CD14-positive monocyte (primary cell): ENCODE data around the gene GMDS. TPM values are rescaled to one million over a fixed set of nuclear protein-coding genes. Genes with fewer than 3 reads are reported as not detected.

Experiments
- DNase-seq, 3 donors: peaks; one replicate each; pipeline ENCODE4 v3.0.0-alpha.2; 2011 to 2022
- H2AFZ ChIP-seq: 2 replicates; pipeline ENCODE4 v1.6.0; 2012; ENCODE audit warnings: mild to moderate bottlenecking, low read depth, low read length, inconsistent platforms; ENCODE audit not compliant: insufficient read depth, poor library complexity, severe bottlenecking
- H3K27ac ChIP-seq, 2 donors: 1 replicate in 1 of 2; 2 replicates in 1 of 2; pipeline ENCODE4 v1.5.1; 2012 to 2013; ENCODE audit warnings: low read length in 2 of 2, control low read depth in 1 of 2, inconsistent platforms in 1 of 2, low read depth in 1 of 2, mild to moderate bottlenecking in 1 of 2
- H3K27me3 ChIP-seq, 2 donors: one replicate each; pipeline versions ENCODE4 v1.6.0 to v1.6.1; 2011 to 2013; ENCODE audit warnings: low read length in 2 of 2; ENCODE audit not compliant: control insufficient read depth in 2 of 2, insufficient read depth in 2 of 2
- H3K36me3 ChIP-seq, 2 donors: replicated peaks in 1 of 2; 1 replicate in 1 of 2; 2 replicates in 1 of 2; pipeline versions ENCODE4 v1.5.1 to v1.6.1; 2012 to 2013; ENCODE audit warnings: low read length in 2 of 2, control low read depth in 1 of 2, inconsistent platforms in 1 of 2, mild to moderate bottlenecking in 1 of 2; ENCODE audit not compliant: insufficient read depth in 2 of 2, control insufficient read depth in 1 of 2
- H3K4me1 ChIP-seq, 2 donors: 1 replicate in 1 of 2; 2 replicates in 1 of 2; pipeline versions ENCODE4 v1.5.1 to v1.6.1; 2012 to 2013; ENCODE audit warnings: low read length in 2 of 2, control low read depth in 1 of 2, inconsistent platforms in 1 of 2, mild to moderate bottlenecking in 1 of 2, moderate library complexity in 1 of 2; ENCODE audit not compliant: insufficient read depth in 2 of 2, control insufficient read depth in 1 of 2
- H3K4me2 ChIP-seq: replicated peaks from 2 replicates; pipeline ENCODE3; 2012; ENCODE audit warnings: low read length, moderate library complexity, mild to moderate bottlenecking; ENCODE audit not compliant: poor library complexity, severe bottlenecking; ENCODE audit errors: extremely low read depth
- H3K4me3 ChIP-seq, 3 experiments: fragments of 200-600 bp in 1 of 3; sonication (generic) in 1 of 3; replicated peaks in 1 of 3; 1 replicate in 2 of 3; 2 replicates in 1 of 3; pipeline ENCODE4 v1.5.1; 2011 to 2013; ENCODE audit warnings: low read length in 3 of 3, mild to moderate bottlenecking in 3 of 3, control low read depth in 2 of 3, low read depth in 2 of 3, inconsistent platforms in 1 of 3, moderate library complexity in 1 of 3
- H3K79me2 ChIP-seq: 2 replicates; pipeline ENCODE4 v1.6.0; 2012; ENCODE audit warnings: mild to moderate bottlenecking, control low read depth, inconsistent platforms, low read length, moderate library complexity; ENCODE audit not compliant: insufficient read depth
- H3K9ac ChIP-seq: 2 replicates; pipeline ENCODE4 v1.6.0; 2017; ENCODE audit warnings: low read length, mild to moderate bottlenecking; ENCODE audit not compliant: insufficient read depth, poor library complexity, severe bottlenecking
- H3K9me3 ChIP-seq, 2 donors: replicated peaks in 1 of 2; 1 replicate in 1 of 2; 2 replicates in 1 of 2; pipeline versions ENCODE4 v1.5.1 to v1.6.1; 2012 to 2013; ENCODE audit warnings: low read length in 2 of 2, control low read depth in 1 of 2; ENCODE audit not compliant: control insufficient read depth in 1 of 2, insufficient read depth in 1 of 2
- H4K20me1 ChIP-seq: 2 replicates; pipeline ENCODE4 v1.6.0; 2012; ENCODE audit warnings: mild to moderate bottlenecking, low read length, control low read depth, moderate library complexity; ENCODE audit not compliant: insufficient read depth
- H3K27ac Mint-ChIP-seq, 7 donors: one replicate each; pipeline ENCODE4 v1.8.0; 2020; ENCODE audit warnings: mild to moderate bottlenecking in 7 of 7, mixed read lengths in 7 of 7, moderate library complexity in 6 of 7, inconsistent platforms in 2 of 7
- H3K27me3 Mint-ChIP-seq, 3 donors: one replicate each; pipeline ENCODE4 v1.8.0; 2021 to 2022; ENCODE audit warnings: low read depth in 3 of 3, mild to moderate bottlenecking in 3 of 3, mixed read lengths in 3 of 3, moderate library complexity in 3 of 3, inconsistent platforms in 1 of 3
- H3K36me3 Mint-ChIP-seq, 2 donors: one replicate each; pipeline ENCODE4 v1.8.0; 2020; ENCODE audit warnings: mixed read lengths in 2 of 2, inconsistent platforms in 1 of 2, mild to moderate bottlenecking in 1 of 2
- H3K4me1 Mint-ChIP-seq: one replicate; pipeline ENCODE4 v1.8.0; 2020; ENCODE audit warnings: mild to moderate bottlenecking, mixed read lengths
- H3K4me3 Mint-ChIP-seq, 2 donors: one replicate each; pipeline ENCODE4 v1.8.0; 2020; ENCODE audit warnings: mild to moderate bottlenecking in 2 of 2, mixed read lengths in 2 of 2, moderate library complexity in 1 of 2
- H3K9me3 Mint-ChIP-seq, 7 donors: one replicate each; pipeline ENCODE4 v1.8.0; 2020 to 2022; ENCODE audit warnings: mixed read lengths in 7 of 7, mild to moderate bottlenecking in 6 of 7, moderate library complexity in 6 of 7, inconsistent platforms in 2 of 7
- WGBS: methylation state at CpG from one replicate; pipeline ENCODE4 v1.1.5; 2013; ENCODE audit warnings: missing lambda C conversion rate; ENCODE audit not compliant: insufficient coverage; 5-methylcytosine and 5-hydroxymethylcytosine counted together
- intact Hi-C, 2 donors: fragments of 100-400 bp; cut with micrococcal nuclease; formaldehyde crosslinking; loops; one replicate each; pipeline versions ENCODE4 v1.15.0 to v1.15.1; 2023
- polyA plus RNA-seq, 3 donors: library from polyadenylated mRNA; depleted of rRNA in 1 of 3; unstranded in 2 of 3; stranded (reverse) in 1 of 3; fragments of 300-500 nt in 2 of 3; fragments of >200 nt in 1 of 3; fragmentation: Illumina TruSeq in 2 of 3; gene quantifications; 1 replicate in 2 of 3; 2 replicates in 1 of 3; pipeline ENCODE4 v1.2.3, GENCODE V29; 2012 to 2021
- TF ChIP-seq, protein P1 (sequence below): fragments of 200-600 bp; IDR thresholded peaks from one replicate; pipeline ENCODE4 v1.8.0; 2022; ENCODE audit warnings: antibody characterized with exemption, mild to moderate bottlenecking

The GMDS gene
- polyA plus RNA-seq, 3 donors, result 10.5 to 19.9 (median 17.6) TPM

DNA sequence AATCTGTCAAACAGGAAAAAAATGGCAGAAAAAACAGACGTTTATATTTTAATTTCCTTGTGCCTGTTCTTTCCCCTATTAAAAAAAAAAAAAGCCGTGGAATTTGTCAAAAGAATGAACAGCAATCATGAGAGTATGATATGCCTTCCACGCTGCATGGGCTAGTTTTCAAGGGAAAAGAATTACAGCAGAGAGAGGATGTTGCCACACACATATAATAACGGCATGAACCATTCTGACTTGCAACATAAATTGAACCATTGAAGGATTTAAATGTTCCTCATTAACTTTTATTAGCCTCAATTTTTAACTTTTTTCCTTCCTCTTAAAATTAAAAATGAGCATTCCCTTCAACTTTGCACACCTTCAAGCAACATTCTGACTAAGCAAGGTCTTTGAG, 333.9 kb downstream of the GMDS start:
- Histone ChIP-seq H3K36me3 (no peaks in the 10 kb centered on the region), H3K9ac (no peak overlapping the region), H4K20me1 (no peaks in the 10 kb centered on the region), H3K4me1 (peaks cover 8 to 12% of the 10 kb centered on the region in 2 donors), H3K79me2 (no peaks in the 10 kb centered on the region), H2AFZ (no peak overlapping the region), H3K4me3 (no peak overlapping the region), H3K9me3 (no peaks in the 10 kb centered on the region), H3K27ac (no peak overlapping the region), H3K27me3 (no peaks in the 10 kb centered on the region), H3K4me2 (no peak overlapping the region)
- intact Hi-C loops, result no loop called here
- no peak overlapping the region for H3K27ac Mint-ChIP-seq
- H3K9me3 Mint-ChIP-seq, result no peaks in the 10 kb centered on the region
- H3K27me3 Mint-ChIP-seq, result peaks cover 0 to 3% (median 0%) of the 10 kb centered on the region in 3 donors
- TF ChIP-seq, protein P1, sequence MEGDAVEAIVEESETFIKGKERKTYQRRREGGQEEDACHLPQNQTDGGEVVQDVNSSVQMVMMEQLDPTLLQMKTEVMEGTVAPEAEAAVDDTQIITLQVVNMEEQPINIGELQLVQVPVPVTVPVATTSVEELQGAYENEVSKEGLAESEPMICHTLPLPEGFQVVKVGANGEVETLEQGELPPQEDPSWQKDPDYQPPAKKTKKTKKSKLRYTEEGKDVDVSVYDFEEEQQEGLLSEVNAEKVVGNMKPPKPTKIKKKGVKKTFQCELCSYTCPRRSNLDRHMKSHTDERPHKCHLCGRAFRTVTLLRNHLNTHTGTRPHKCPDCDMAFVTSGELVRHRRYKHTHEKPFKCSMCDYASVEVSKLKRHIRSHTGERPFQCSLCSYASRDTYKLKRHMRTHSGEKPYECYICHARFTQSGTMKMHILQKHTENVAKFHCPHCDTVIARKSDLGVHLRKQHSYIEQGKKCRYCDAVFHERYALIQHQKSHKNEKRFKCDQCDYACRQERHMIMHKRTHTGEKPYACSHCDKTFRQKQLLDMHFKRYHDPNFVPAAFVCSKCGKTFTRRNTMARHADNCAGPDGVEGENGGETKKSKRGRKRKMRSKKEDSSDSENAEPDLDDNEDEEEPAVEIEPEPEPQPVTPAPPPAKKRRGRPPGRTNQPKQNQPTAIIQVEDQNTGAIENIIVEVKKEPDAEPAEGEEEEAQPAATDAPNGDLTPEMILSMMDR, result no peak
- WGBS, result 0% methylated on average over 1 of the region's 4 CpGs
- peaks cover 5 to 10% of the 10 kb centered on the region in 2 donors for H3K36me3 Mint-ChIP-seq
- peaks cover 29% of the 10 kb centered on the region for H3K4me1 Mint-ChIP-seq
- no peak overlapping the region for H3K4me3 Mint-ChIP-seq
- no peak for DNase-seq

DNA sequence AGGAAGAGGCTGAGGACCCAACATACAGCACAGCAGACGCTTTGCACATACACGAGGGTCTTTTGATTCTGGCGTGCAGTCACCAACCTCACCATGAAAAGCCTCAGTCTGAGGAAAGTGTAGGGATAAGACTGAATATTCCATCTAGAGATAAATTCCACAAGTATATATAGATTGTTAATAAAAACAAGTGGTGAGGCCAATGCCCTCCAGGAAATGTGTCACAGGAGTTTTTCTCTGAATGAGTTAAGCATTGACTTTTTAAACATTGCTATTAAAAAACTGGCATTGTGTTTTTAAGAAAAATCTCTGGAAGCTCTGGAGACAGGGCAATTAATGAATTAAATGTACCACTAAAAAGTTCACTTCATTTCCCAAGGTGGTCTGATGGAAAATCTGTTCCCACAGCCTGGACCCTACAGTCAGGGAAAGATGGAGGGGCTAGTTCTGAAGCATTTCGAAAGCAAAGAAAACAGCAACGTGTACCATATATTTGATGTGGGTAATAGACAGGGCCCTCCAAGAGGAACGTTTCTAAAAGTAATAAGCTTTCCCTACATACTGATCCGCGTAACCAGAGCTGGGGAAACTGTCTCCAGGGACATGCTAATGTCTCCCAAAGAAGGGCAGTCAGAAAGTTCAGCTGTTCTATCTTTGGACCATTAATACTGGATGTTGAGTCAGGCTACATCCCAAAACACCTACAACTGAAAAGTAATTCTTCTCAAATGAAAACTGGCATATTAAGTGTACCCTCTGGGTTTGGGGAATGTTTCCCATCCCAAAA, 334.6 kb downstream of the GMDS start:
- intact Hi-C loops, result no loop called here
- Mint-ChIP-seq H3K9me3 (no peaks in the 10 kb centered on the region), H3K27me3 (peaks cover 0 to 3% (median 0%) of the 10 kb centered on the region in 3 donors), H3K27ac (no peak overlapping the region), H3K4me1 (peaks cover 29% of the 10 kb centered on the region), H3K4me3 (no peak overlapping the region), H3K36me3 (peaks cover 5 to 10% of the 10 kb centered on the region in 2 donors)
- Histone ChIP-seq H3K27ac (no peak overlapping the region), H3K4me2 (no peak overlapping the region), H3K36me3 (no peaks in the 10 kb centered on the region), H4K20me1 (no peaks in the 10 kb centered on the region), H3K4me1 (peaks cover 8 to 12% of the 10 kb centered on the region in 2 donors), H2AFZ (no peak overlapping the region), H3K9ac (no peak overlapping the region), H3K9me3 (no peaks in the 10 kb centered on the region), H3K4me3 (no peak overlapping the region), H3K27me3 (no peaks in the 10 kb centered on the region), H3K79me2 (no peaks in the 10 kb centered on the region)
- WGBS, result 60% methylated on average over 1 of the region's 8 CpGs
- DNase-seq, result no peak
- TF ChIP-seq, protein P1, result no peak
